K562 (cell line): ENCODE results near the gene VWA7. TPM values are rescaled to one million over a fixed set of nuclear protein-coding genes. Genes with fewer than 3 reads are reported as not detected.

Experiments used
- CBX8 ChIP-seq: fragments of 200-600 bp; sonication (generic); IDR thresholded peaks from 2 replicates; pipeline ENCODE4 v1.6.1; 2012; ENCODE audit warnings: borderline replicate concordance, mixed run types, low read depth, mild to moderate bottlenecking, moderate library complexity, mixed read lengths, low read length, control low read depth, inconsistent platforms; ENCODE audit not compliant: poor library complexity, severe bottlenecking; ENCODE audit errors: extremely low read depth
- E2F5 ChIP-seq: sonication (generic); formaldehyde crosslinking; IDR thresholded peaks from 2 replicates; pipeline ENCODE4 v1.8.0; 2022; ENCODE audit warnings: mild to moderate bottlenecking, missing genetic modification reagents
- EGR1 ChIP-seq: fragments of 450-650 bp; conservative IDR thresholded peaks from 2 replicates; pipeline ENCODE4 v1.6.1; 2017; ENCODE audit warnings: mild to moderate bottlenecking
- MBD1 ChIP-seq: fragments of 250-450 bp; sonication (Bioruptor Pico); IDR thresholded peaks from 2 replicates; pipeline ENCODE4 v1.8.0; 2022; ENCODE audit warnings: inconsistent platforms
- NFE2 ChIP-seq: IDR thresholded peaks from 2 replicates; pipeline ENCODE4 v1.6.1; 2014; ENCODE audit warnings: antibody characterized with exemption, low read depth
- PHB2 ChIP-seq: fragments of 450-650 bp; IDR thresholded peaks from 2 replicates; pipeline ENCODE4 v1.6.1; 2017; ENCODE audit warnings: low read depth
- SOX6 ChIP-seq: fragments of 450-650 bp; IDR thresholded peaks from 2 replicates; pipeline ENCODE4 v1.6.1; 2014; ENCODE audit warnings: mild to moderate bottlenecking
- TCF7L2 ChIP-seq: fragments of 150-350 bp; IDR thresholded peaks from 2 replicates; pipeline ENCODE4 v1.6.1; 2016; ENCODE audit warnings: low read depth, mild to moderate bottlenecking, low read length, moderate library complexity
- ZBTB9 ChIP-seq: fragments of 450-650 bp; formaldehyde crosslinking; IDR thresholded peaks from 2 replicates; pipeline ENCODE4 v1.4.0; 2020; ENCODE audit warnings: mild to moderate bottlenecking, moderate library complexity
- ZNF140 ChIP-seq: fragments of 250-450 bp; sonication (Bioruptor Pico); IDR thresholded peaks from 2 replicates; pipeline ENCODE4 v1.8.0; 2021; ENCODE audit warnings: moderate library complexity, mild to moderate bottlenecking, inconsistent platforms
- ZNF280B ChIP-seq: fragments of 250-450 bp; sonication (Bioruptor Pico); IDR thresholded peaks from 2 replicates; pipeline ENCODE4 v1.5.1; 2021; ENCODE audit warnings: mild to moderate bottlenecking
- ZNF449 ChIP-seq: fragments of 250-450 bp; sonication (Bioruptor Pico); IDR thresholded peaks from 2 replicates; pipeline ENCODE4 v1.8.0; 2022; ENCODE audit warnings: moderate library complexity, mild to moderate bottlenecking, inconsistent platforms
- ZNF583 ChIP-seq: fragments of 250-450 bp; sonication (Bioruptor Pico); IDR thresholded peaks from 2 replicates; pipeline ENCODE4 v1.4.0; 2020
- ZNF764 ChIP-seq: fragments of 250-450 bp; sonication (Bioruptor Pico); IDR thresholded peaks from 2 replicates; pipeline ENCODE4 v1.4.0; 2020; ENCODE audit warnings: low read depth, mild to moderate bottlenecking, moderate library complexity
- polyA plus RNA-seq, 8 experiments: library from polyadenylated mRNA; depleted of rRNA in 4 of 8; stranded (reverse) in 5 of 8; unstranded in 3 of 8; fragments of >200 nt; fragmentation: Nextera tagmentation in 2 of 8; fragmentation: Illumina TruSeq in 1 of 8; extraction: Ambion mirVana in 2 of 8; extraction: Trizol in 1 of 8; gene quantifications; 2 replicates each; pipeline versions ENCODE4 v1.2.1 to v1.2.3, GENCODE V29; 2011 to 2014; ENCODE audit warnings: inconsistent platforms in 1 of 8, missing spikeins in 1 of 8
- total RNA-seq, 7 experiments: library from RNA; depleted of rRNA in 6 of 7; stranded (reverse); fragments of >200 nt in 6 of 7; fragmentation: Illumina TruSeq in 2 of 7; extraction: Trizol in 2 of 7; gene quantifications; 2 replicates each; pipeline versions ENCODE4 v1.2.1 to v1.2.3, GENCODE V29; 2011 to 2021; ENCODE audit warnings: low replicate concordance in 1 of 7
- TF ChIP-seq, protein P1 (sequence below): fragments of 450-650 bp; IDR thresholded peaks from 2 replicates; pipeline ENCODE4 v1.6.1; 2017; ENCODE audit warnings: mild to moderate bottlenecking, moderate library complexity
- TF ChIP-seq, protein P2 (sequence below): fragments of 250-450 bp; sonication (Bioruptor Pico); IDR thresholded peaks from 2 replicates; pipeline ENCODE4 v1.9.0; 2021; ENCODE audit warnings: mild to moderate bottlenecking, inconsistent platforms

VWA7 gene
- total and polyA plus RNA-seq, 9 of the 15 experiments (the other 6 are each of a cell fraction or from before 2014, with no cell fraction given) = 0.18 to 2.9 (median 0.95) TPM

DNA sequence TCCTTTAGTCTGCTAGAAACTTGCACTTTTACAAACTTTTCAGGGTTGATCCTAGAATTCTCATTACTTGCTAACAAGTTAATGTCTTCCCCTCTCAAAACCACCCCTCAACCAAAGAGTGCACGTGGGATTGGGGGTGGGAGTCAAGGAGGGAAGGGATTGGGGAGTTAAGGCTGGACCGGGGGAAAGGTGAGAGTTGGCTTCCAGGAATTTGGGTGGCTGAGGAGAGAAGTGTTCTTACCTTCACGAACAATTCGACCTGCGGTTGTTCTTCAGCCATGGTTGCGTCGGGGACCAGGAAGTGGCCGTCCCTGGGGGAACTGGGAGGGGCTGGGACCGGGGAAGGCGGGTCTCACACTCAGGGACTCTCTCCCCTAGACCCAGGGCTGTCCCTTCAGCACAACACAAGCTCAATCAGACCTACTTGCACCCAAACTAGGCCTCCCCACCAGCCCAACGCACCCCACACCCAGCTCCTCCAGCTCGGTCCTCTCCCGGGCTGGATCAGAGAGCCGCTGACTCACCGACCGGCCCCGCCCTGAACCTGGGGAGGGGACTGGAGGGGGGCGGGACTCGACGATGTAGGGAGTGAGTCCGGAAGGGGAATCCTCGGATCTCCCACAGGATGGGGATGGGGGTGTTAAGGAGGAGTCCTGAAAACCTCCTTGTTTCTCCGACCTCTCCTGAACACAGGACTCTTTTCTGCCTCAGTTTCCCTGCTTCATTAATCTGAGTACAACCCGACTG is 40.9 kb downstream of the VWA7 start, which contains the start of gene CLIC1 (continued):
- TF ChIP-seq E2F5 (CRISPR knock-in tag) = peak; percentile 68
- TF ChIP-seq EGR1 = no peak
- TF ChIP-seq ZNF280B (CRISPR knock-in tag) = no peak
- TF ChIP-seq ZNF449 = 0 out of 2 replicates have a peak, but pooled peaks have one; percentile 47
- no peak for TF ChIP-seq ZNF140 (CRISPR knock-in tag)
- no peak; the same call in 1 of the 2 replicates for TF ChIP-seq ZNF583 (CRISPR knock-in tag)
- TF ChIP-seq ZBTB9 (CRISPR knock-in tag) = peak; percentile 80
- TF ChIP-seq MBD1 = no peak
- no peak for TF ChIP-seq TCF7L2
- TF ChIP-seq, protein P1, sequence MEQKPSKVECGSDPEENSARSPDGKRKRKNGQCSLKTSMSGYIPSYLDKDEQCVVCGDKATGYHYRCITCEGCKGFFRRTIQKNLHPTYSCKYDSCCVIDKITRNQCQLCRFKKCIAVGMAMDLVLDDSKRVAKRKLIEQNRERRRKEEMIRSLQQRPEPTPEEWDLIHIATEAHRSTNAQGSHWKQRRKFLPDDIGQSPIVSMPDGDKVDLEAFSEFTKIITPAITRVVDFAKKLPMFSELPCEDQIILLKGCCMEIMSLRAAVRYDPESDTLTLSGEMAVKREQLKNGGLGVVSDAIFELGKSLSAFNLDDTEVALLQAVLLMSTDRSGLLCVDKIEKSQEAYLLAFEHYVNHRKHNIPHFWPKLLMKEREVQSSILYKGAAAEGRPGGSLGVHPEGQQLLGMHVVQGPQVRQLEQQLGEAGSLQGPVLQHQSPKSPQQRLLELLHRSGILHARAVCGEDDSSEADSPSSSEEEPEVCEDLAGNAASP = no peak
- no peak for TF ChIP-seq CBX8
- TF ChIP-seq NFE2 = no peak
- no peak for TF ChIP-seq SOX6
- TF ChIP-seq, protein P2, sequence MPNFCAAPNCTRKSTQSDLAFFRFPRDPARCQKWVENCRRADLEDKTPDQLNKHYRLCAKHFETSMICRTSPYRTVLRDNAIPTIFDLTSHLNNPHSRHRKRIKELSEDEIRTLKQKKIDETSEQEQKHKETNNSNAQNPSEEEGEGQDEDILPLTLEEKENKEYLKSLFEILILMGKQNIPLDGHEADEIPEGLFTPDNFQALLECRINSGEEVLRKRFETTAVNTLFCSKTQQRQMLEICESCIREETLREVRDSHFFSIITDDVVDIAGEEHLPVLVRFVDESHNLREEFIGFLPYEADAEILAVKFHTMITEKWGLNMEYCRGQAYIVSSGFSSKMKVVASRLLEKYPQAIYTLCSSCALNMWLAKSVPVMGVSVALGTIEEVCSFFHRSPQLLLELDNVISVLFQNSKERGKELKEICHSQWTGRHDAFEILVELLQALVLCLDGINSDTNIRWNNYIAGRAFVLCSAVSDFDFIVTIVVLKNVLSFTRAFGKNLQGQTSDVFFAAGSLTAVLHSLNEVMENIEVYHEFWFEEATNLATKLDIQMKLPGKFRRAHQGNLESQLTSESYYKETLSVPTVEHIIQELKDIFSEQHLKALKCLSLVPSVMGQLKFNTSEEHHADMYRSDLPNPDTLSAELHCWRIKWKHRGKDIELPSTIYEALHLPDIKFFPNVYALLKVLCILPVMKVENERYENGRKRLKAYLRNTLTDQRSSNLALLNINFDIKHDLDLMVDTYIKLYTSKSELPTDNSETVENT = peak; percentile 97
- no peak for TF ChIP-seq ZNF764 (CRISPR knock-in tag)
- peak; percentile 53; the same call in 1 of the 2 replicates for TF ChIP-seq PHB2
